Kidney epithelial cell (primary cell): ENCODE measurements around the gene WASF2. TPM values are rescaled to one million over a fixed set of nuclear protein-coding genes. Genes with fewer than 3 reads are reported as not detected.

Experiments
- DNase-seq: peaks from one replicate; pipeline ENCODE4 v3.0.0-alpha.2; 2010; ENCODE audit warnings: low read depth
- H3K27me3 ChIP-seq: 2 replicates; pipeline ENCODE4 v1.6.0; 2011; ENCODE audit warnings: low read length; ENCODE audit not compliant: control insufficient read depth, insufficient read depth
- H3K36me3 ChIP-seq: 2 replicates; pipeline ENCODE4 v1.5.1; 2011; ENCODE audit warnings: low read length; ENCODE audit not compliant: control insufficient read depth, insufficient read depth
- H3K4me3 ChIP-seq: 2 replicates; pipeline ENCODE4 v1.5.1; 2011; ENCODE audit warnings: low read depth, mild to moderate bottlenecking, control low read depth, low read length
- total RNA-seq: library from RNA; depleted of rRNA; stranded (reverse); fragments of >200 nt; gene quantifications from 2 replicates; pipeline ENCODE4 v1.2.3, GENCODE V29; 2015
- TF ChIP-seq, protein P1 (sequence below): IDR thresholded peaks from 2 replicates; pipeline ENCODE4 v1.5.1; 2011; ENCODE audit warnings: mild to moderate bottlenecking, moderate library complexity, low read length, control low read depth, inconsistent platforms; ENCODE audit not compliant: insufficient read depth, poor library complexity, severe bottlenecking

The WASF2 gene
- total RNA-seq, 1 donor from 2014 or later: 52.4 TPM

GRCh38 chr1:27399251-27400025 is 90.5 kb downstream of the WASF2 start:
- no peak for DNase-seq
- H3K4me3 ChIP-seq: no peak overlapping the region
- H3K36me3 ChIP-seq: no peaks in the 10 kb centered on the region
- TF ChIP-seq, protein P1, sequence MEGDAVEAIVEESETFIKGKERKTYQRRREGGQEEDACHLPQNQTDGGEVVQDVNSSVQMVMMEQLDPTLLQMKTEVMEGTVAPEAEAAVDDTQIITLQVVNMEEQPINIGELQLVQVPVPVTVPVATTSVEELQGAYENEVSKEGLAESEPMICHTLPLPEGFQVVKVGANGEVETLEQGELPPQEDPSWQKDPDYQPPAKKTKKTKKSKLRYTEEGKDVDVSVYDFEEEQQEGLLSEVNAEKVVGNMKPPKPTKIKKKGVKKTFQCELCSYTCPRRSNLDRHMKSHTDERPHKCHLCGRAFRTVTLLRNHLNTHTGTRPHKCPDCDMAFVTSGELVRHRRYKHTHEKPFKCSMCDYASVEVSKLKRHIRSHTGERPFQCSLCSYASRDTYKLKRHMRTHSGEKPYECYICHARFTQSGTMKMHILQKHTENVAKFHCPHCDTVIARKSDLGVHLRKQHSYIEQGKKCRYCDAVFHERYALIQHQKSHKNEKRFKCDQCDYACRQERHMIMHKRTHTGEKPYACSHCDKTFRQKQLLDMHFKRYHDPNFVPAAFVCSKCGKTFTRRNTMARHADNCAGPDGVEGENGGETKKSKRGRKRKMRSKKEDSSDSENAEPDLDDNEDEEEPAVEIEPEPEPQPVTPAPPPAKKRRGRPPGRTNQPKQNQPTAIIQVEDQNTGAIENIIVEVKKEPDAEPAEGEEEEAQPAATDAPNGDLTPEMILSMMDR: no peak
- H3K27me3 ChIP-seq: peaks cover 8% of the 10 kb centered on the region

GRCh38 chr1:27398405-27399149 is 91.4 kb downstream of the WASF2 start:
- no peak overlapping the region for H3K4me3 ChIP-seq
- no peaks in the 10 kb centered on the region for H3K36me3 ChIP-seq
- no peak for DNase-seq
- peaks cover 8% of the 10 kb centered on the region for H3K27me3 ChIP-seq
- TF ChIP-seq, protein P1: no peak

DNA sequence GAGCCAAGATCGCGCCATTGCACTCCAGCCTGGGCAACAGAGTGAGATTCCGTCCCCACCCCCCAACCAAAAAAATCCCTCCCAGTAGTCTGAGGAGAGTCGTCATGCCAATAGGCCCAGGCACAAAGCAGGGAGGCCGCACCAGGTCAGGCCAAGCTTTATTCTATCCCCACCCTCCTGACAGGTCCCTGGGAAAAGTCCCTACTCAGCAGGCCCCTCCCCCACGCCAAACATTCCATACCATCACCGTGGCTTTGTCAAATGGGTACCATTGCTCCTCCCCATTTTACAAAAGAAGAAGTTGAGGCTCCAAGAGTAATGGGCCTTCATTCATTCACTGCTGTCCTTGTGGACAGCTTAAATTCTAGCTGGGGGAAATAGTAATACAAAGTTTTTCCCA is 92.2 kb downstream of the WASF2 start:
- no peak for DNase-seq
- Histone ChIP-seq H3K36me3 (no peaks in the 10 kb centered on the region), H3K27me3 (peaks cover 8% of the 10 kb centered on the region), H3K4me3 (no peak overlapping the region)
- TF ChIP-seq, protein P1: no peak

- H3K4me3 ChIP-seq: no peak overlapping the region
- H3K27me3 ChIP-seq: peaks cover 8% of the 10 kb centered on the region
- no peak for DNase-seq
- TF ChIP-seq, protein P1: no peak
- H3K36me3 ChIP-seq: no peaks in the 10 kb centered on the region
Measured at GRCh38 chr1:27397110-27397509, 92.9 kb downstream of the WASF2 start.

DNA sequence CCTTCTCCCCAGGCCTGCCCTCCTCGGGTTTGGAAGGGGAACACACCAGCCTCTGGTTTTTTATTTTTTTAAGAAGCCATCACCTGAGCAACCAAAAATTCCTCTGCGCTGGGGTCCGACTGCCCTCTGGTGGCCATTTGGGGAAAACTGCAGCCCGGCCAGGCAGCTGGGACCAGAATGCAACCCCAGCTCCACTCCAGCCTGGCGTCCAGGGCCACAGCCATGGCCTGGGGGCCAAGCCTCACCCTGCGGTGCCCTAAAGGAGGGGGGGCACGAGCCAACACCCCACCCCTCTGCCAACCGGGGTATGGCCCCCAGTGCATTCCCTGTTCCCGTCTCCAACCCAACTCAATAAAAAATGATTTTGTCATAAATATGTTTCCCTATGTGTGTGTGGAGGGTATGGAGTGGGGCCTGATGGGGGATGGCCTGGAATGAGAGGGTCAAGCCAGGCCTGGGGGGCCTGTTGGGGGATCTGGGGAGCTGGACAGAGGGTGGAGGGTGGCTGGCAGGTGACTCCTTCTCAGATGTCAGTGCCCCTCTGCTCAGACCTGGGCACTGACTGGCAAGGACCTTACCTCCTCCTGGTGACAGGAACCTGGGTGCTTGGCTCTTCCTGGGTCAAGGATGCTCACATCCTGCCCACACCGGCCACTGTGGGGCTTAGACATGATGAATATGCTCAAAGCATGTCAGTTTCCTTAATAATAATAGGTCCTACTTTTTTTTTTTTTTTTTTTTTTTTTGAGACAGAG is 94.3 kb downstream of the WASF2 start:
- Histone ChIP-seq H3K27me3 (peaks cover 14% of the 10 kb centered on the region), H3K36me3 (no peaks in the 10 kb centered on the region), H3K4me3 (no peak overlapping the region)
- DNase-seq: no peak
- TF ChIP-seq, protein P1: peak; percentile 94
